Choroid plexus epithelial cell (primary cell): ENCODE measurements around the gene NEUROD4.

ENCODE experiments used
- DNase-seq: peaks from one replicate; pipeline ENCODE4 v3.0.0-alpha.2; 2010; ENCODE audit warnings: low read depth
- H3K4me3 ChIP-seq: 2 replicates; pipeline ENCODE4 v1.5.1; 2011; ENCODE audit warnings: low read depth, mild to moderate bottlenecking, control low read depth, low read length, moderate library complexity
- CTCF ChIP-seq: conservative IDR thresholded peaks from 2 replicates; pipeline ENCODE4 v1.5.1; 2011; ENCODE audit warnings: low read depth, mild to moderate bottlenecking, control low read depth, inconsistent platforms, low read length, moderate library complexity

Gene NEUROD4

DNA sequence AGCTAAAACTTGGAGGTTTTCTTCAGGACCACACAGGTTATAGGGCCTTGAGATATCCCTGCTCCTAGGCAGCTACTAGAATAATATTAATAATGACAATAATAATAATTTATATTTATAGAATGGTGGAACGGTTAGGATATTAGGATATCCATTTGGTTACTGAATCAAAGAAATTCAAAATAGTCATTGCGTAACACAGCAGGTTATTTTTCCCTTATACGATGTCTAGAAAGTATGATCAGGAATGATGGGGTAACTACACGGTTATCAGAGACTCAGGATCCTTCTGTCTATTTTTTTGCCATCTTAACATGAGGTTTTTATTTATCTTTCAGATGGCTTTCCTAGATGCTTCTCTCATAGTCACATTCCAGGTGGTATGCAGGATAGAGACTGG, 39.0 kb downstream of the NEUROD4 start:
- no peak for DNase-seq
- TF ChIP-seq CTCF = no peak
- H3K4me3 ChIP-seq = no peak overlapping the region

- no peak for DNase-seq
- TF ChIP-seq CTCF = no peak
These were observed 40.7 kb downstream of the NEUROD4 start for GRCh38 chr12:55060470-55060869.

GRCh38 chr12:55061024-55061423, 41.2 kb downstream of the NEUROD4 start:
- no peak for TF ChIP-seq CTCF
- no peak for DNase-seq
- no peak overlapping the region for H3K4me3 ChIP-seq

More at GRCh38 chr12:55060470-55060869, 40.7 kb downstream of the NEUROD4 start:
- no peak overlapping the region for H3K4me3 ChIP-seq

DNA sequence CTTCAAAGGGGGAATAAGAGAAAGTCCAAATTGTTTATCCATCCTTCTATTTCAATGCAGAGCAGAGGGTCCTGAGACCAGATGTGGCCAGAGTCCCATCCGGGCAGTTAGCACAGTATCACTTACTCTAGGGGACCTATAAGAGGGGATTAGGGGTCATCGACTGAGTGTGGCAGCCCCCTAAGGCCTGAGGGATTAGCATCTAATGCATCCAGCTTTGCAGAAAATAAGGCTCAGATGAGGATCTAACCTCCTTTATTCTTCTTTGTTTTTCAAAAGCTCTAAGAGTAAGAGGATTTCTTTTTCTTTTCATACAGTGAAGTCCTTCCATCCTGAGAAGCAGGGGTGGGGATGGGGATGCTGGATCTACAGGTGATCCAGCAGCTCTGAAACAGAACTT, 43.5 kb downstream of the NEUROD4 start:
- no peak overlapping the region for H3K4me3 ChIP-seq
- no peak for DNase-seq
- TF ChIP-seq CTCF = no peak

- no peak for DNase-seq
- no peak for TF ChIP-seq CTCF
- H3K4me3 ChIP-seq = no peak overlapping the region
These were observed 45.8 kb downstream of the NEUROD4 start for GRCh38 chr12:55065535-55065934.

- no peak for TF ChIP-seq CTCF
- no peak overlapping the region for H3K4me3 ChIP-seq
- DNase-seq = no peak
These were observed 47.9 kb downstream of the NEUROD4 start for GRCh38 chr12:55067701-55068100.

GRCh38 chr12:55068416-55069010, 48.7 kb downstream of the NEUROD4 start:
- DNase-seq = peak; percentile 81
- H3K4me3 ChIP-seq = no peak overlapping the region
- peak; percentile 86 for TF ChIP-seq CTCF
